Natural killer cell (primary cell): ENCODE measurements around the gene POU6F2. TPM values are rescaled to one million over a fixed set of nuclear protein-coding genes. Genes with fewer than 3 reads are reported as not detected.

Source experiments
- ATAC-seq, 3 donors: fragments of 150-1000 bp in 2 of 3; fragments of 200-7000 bp in 1 of 3; cut with Tn5 transposase; 1 replicate in 1 of 3; 2 replicates in 2 of 3; pipeline ENCODE4 v1.10.0; 2021; ENCODE audit warnings: mild to moderate bottlenecking in 2 of 3, moderate library complexity in 2 of 3
- DNase-seq, 2 donors: peaks; one replicate each; pipeline versions ENCODE4 v3.0.0 to v3.0.0-alpha.2; 2013 to 2021; ENCODE audit warnings: mixed read lengths in 1 of 2
- H3K27ac ChIP-seq: one replicate; pipeline ENCODE4 v1.5.1; 2013; ENCODE audit warnings: mild to moderate bottlenecking, low read length
- H3K27me3 ChIP-seq: one replicate; pipeline ENCODE4 v1.6.1; 2013; ENCODE audit warnings: low read length; ENCODE audit not compliant: control insufficient read depth, insufficient read depth
- H3K36me3 ChIP-seq: one replicate; pipeline ENCODE4 v1.6.1; 2013; ENCODE audit warnings: low read length; ENCODE audit not compliant: control insufficient read depth, insufficient read depth
- H3K4me1 ChIP-seq: one replicate; pipeline ENCODE4 v1.6.1; 2013; ENCODE audit warnings: low read length; ENCODE audit not compliant: control insufficient read depth, insufficient read depth
- H3K4me3 ChIP-seq: one replicate; pipeline ENCODE4 v1.5.1; 2013; ENCODE audit warnings: low read length
- H3K9me3 ChIP-seq: one replicate; pipeline ENCODE4 v1.6.1; 2013; ENCODE audit warnings: low read length; ENCODE audit not compliant: control insufficient read depth, insufficient read depth
- H3K27ac Mint-ChIP-seq, 2 donors: one replicate each; pipeline ENCODE4 v1.8.0; 2022; ENCODE audit warnings: mild to moderate bottlenecking in 2 of 2, mixed read lengths in 2 of 2, moderate library complexity in 1 of 2
- H3K27me3 Mint-ChIP-seq, 2 donors: one replicate each; pipeline ENCODE4 v1.8.0; 2022; ENCODE audit warnings: low read depth in 2 of 2, mixed read lengths in 2 of 2
- H3K36me3 Mint-ChIP-seq: one replicate; pipeline ENCODE4 v1.8.0; 2022; ENCODE audit warnings: mixed read lengths
- H3K4me1 Mint-ChIP-seq, 2 donors: one replicate each; pipeline ENCODE4 v1.8.0; 2022; ENCODE audit warnings: mixed read lengths in 2 of 2
- H3K4me3 Mint-ChIP-seq: one replicate; pipeline ENCODE4 v1.8.0; 2022; ENCODE audit warnings: mild to moderate bottlenecking, moderate library complexity, mixed read lengths
- H3K9me3 Mint-ChIP-seq, 2 donors: one replicate each; pipeline ENCODE4 v1.8.0; 2022; ENCODE audit warnings: mixed read lengths in 2 of 2
- WGBS: methylation state at CpG from one replicate; pipeline ENCODE4 v1.1.7; 2013; ENCODE audit warnings: missing lambda C conversion rate; ENCODE audit not compliant: insufficient coverage; 5-methylcytosine and 5-hydroxymethylcytosine counted together
- intact Hi-C: fragments of 100-400 bp; cut with micrococcal nuclease; formaldehyde crosslinking; loops from one replicate; pipeline ENCODE4 v1.14.2; 2022
- total RNA-seq, 4 donors: library from RNA; stranded (reverse); fragments of 120-200 nt in 1 of 4; gene quantifications; one replicate each; pipeline versions ENCODE4 v1.2.3 to v1.2.4, GENCODE V29; 2013 to 2022
- TF ChIP-seq, protein P1 (sequence below): fragments of 200-600 bp; IDR thresholded peaks from one replicate; pipeline ENCODE4 v1.8.0; 2022; ENCODE audit warnings: antibody characterized with exemption

The POU6F2 gene
- total RNA-seq, 3 donors from 2014 or later (not counting 1 experiment from before 2014, with no cell fraction given), result 0.28 to 0.29 TPM; not detected in 1

GRCh38 chr7:39240864-39241263, 263.2 kb downstream of the POU6F2 start:
- WGBS, result 85% methylated on average over 3 of the region's 3 CpGs
- H3K4me1 Mint-ChIP-seq, result no peaks in the 10 kb centered on the region

GRCh38 chr7:39247576-39247975, 269.9 kb downstream of the POU6F2 start:
- no peak for DNase-seq
- Mint-ChIP-seq H3K27ac (no peak overlapping the region), H3K4me3 (no peak overlapping the region), H3K9me3 (no peaks in the 10 kb centered on the region), H3K27me3 (peaks cover 6 to 15% of the 10 kb centered on the region in 2 donors), H3K4me1 (no peaks in the 10 kb centered on the region), H3K36me3 (no peaks in the 10 kb centered on the region)
- H3K9me3 ChIP-seq, result no peaks in the 10 kb centered on the region
- 67% methylated on average over 1 of the region's 3 CpGs for WGBS
- intact Hi-C loops, result no loop called here
- H3K4me3 ChIP-seq, result no peak overlapping the region
- H3K27me3 ChIP-seq, result no peaks in the 10 kb centered on the region
- TF ChIP-seq, protein P1, sequence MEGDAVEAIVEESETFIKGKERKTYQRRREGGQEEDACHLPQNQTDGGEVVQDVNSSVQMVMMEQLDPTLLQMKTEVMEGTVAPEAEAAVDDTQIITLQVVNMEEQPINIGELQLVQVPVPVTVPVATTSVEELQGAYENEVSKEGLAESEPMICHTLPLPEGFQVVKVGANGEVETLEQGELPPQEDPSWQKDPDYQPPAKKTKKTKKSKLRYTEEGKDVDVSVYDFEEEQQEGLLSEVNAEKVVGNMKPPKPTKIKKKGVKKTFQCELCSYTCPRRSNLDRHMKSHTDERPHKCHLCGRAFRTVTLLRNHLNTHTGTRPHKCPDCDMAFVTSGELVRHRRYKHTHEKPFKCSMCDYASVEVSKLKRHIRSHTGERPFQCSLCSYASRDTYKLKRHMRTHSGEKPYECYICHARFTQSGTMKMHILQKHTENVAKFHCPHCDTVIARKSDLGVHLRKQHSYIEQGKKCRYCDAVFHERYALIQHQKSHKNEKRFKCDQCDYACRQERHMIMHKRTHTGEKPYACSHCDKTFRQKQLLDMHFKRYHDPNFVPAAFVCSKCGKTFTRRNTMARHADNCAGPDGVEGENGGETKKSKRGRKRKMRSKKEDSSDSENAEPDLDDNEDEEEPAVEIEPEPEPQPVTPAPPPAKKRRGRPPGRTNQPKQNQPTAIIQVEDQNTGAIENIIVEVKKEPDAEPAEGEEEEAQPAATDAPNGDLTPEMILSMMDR, result no peak
- ATAC-seq, result no peak
- no peaks in the 10 kb centered on the region for H3K36me3 ChIP-seq
- no peaks in the 10 kb centered on the region for H3K4me1 ChIP-seq
- H3K27ac ChIP-seq, result no peak overlapping the region

More at GRCh38 chr7:39240864-39241263, 263.2 kb downstream of the POU6F2 start:
- no peak overlapping the region for H3K4me3 ChIP-seq
- H3K4me1 ChIP-seq, result no peaks in the 10 kb centered on the region
- no peaks in the 10 kb centered on the region for H3K36me3 Mint-ChIP-seq
- no peaks in the 10 kb centered on the region for H3K9me3 ChIP-seq
- no peak for DNase-seq
- no peak for ATAC-seq
- H3K36me3 ChIP-seq, result no peaks in the 10 kb centered on the region
- H3K27me3 ChIP-seq, result no peaks in the 10 kb centered on the region
- H3K27me3 Mint-ChIP-seq, result peaks cover 3 to 6% of the 10 kb centered on the region in 2 donors
- H3K27ac Mint-ChIP-seq, result no peak overlapping the region
- H3K27ac ChIP-seq, result no peak overlapping the region
- H3K4me3 Mint-ChIP-seq, result no peak overlapping the region
- peaks cover 0 to 3% of the 10 kb centered on the region in 2 donors for H3K9me3 Mint-ChIP-seq
- TF ChIP-seq, protein P1, result no peak
- intact Hi-C loops, result no loop called here

GRCh38 chr7:39248041-39248691, 270.5 kb downstream of the POU6F2 start:
- Histone ChIP-seq H3K4me1 (no peaks in the 10 kb centered on the region), H3K36me3 (no peaks in the 10 kb centered on the region), H3K27ac (no peak overlapping the region), H3K4me3 (no peak overlapping the region), H3K27me3 (no peaks in the 10 kb centered on the region), H3K9me3 (no peaks in the 10 kb centered on the region)
- Mint-ChIP-seq H3K4me3 (no peak overlapping the region), H3K4me1 (no peaks in the 10 kb centered on the region), H3K9me3 (no peaks in the 10 kb centered on the region), H3K27me3 (peaks cover 6 to 17% of the 10 kb centered on the region in 2 donors), H3K27ac (no peak overlapping the region), H3K36me3 (no peaks in the 10 kb centered on the region)
- intact Hi-C loops, result no loop called here
- TF ChIP-seq, protein P1, result no peak
- DNase-seq, result no peak
- 100% methylated on average over 4 of the region's 4 CpGs for WGBS
- no peak for ATAC-seq

GRCh38 chr7:39248692-39249090, 271.0 kb downstream of the POU6F2 start:
- H3K27me3 ChIP-seq, result no peaks in the 10 kb centered on the region
- no peak overlapping the region for H3K27ac Mint-ChIP-seq
- intact Hi-C loops, result no loop called here
- H3K9me3 Mint-ChIP-seq, result no peaks in the 10 kb centered on the region
- H3K4me1 Mint-ChIP-seq, result no peaks in the 10 kb centered on the region
- H3K4me3 ChIP-seq, result no peak overlapping the region
- no peak overlapping the region for H3K4me3 Mint-ChIP-seq
- H3K36me3 Mint-ChIP-seq, result no peaks in the 10 kb centered on the region
- H3K4me1 ChIP-seq, result no peaks in the 10 kb centered on the region
- TF ChIP-seq, protein P1, result no peak
- H3K36me3 ChIP-seq, result no peaks in the 10 kb centered on the region
- peaks cover 6 to 17% of the 10 kb centered on the region in 2 donors for H3K27me3 Mint-ChIP-seq
- WGBS, result 84% methylated on average over 3 of the region's 3 CpGs
- H3K9me3 ChIP-seq, result no peaks in the 10 kb centered on the region
- no peak overlapping the region for H3K27ac ChIP-seq
- no peak for DNase-seq
- ATAC-seq, result no peak
